ENCODE results near the gene RMRP.

GRCh38 chr9:35627575-35627974 is 30.2 kb downstream of the RMRP start:
- no peak for TF ChIP-seq CTCF (conservative IDR thresholded peaks at IDR 0.05; ENCODE audit: low read length)
- no peak for TF ChIP-seq EZH2phosphoT487 (IDR thresholded peaks at IDR 0.05; ENCODE audit: borderline replicate concordance, low read depth, low read length)
